M059J (cell line): ENCODE measurements around the gene PCGF5. TPM values are rescaled to one million over a fixed set of nuclear protein-coding genes. Genes with fewer than 3 reads are reported as not detected.
"Not testable (repeated sequence)": the region's sequence is repeated elsewhere in the genome, so short reads cannot be mapped to it uniquely, and the experiment has no call there.

Experiments used
- DNase-seq: peaks from one replicate; pipeline ENCODE4 v3.0.0-alpha.2; 2012; ENCODE audit warnings: low read depth
- total RNA-seq: library from RNA; depleted of rRNA; stranded (reverse); fragments of >200 nt; shearing (Covaris generic); gene quantifications from 2 replicates; pipeline ENCODE4 v1.2.3, GENCODE V29; 2014

PCGF5 gene
- total RNA-seq, 1 experiment from 2014 or later, result 32.7 TPM

DNA sequence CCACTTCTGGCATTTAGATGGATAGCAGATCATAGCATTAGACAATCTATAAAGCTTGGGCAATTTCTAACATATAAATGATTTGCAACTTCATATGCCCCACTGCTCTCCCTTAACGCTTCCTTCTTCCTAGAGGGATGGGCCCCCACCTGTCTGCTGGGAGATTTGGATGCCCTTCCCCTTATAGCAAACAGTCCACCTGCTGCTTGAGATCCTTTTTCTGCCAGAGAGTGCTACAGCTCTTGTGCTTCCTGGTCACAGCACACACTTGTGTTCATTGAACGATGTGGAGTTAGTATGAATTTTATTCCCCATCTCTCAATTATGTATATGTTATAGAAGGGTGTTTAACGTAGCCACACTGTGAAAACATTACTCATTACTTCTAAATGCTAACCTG is 10.4 kb upstream of the PCGF5 start:
- DNase-seq, result no peak

DNA sequence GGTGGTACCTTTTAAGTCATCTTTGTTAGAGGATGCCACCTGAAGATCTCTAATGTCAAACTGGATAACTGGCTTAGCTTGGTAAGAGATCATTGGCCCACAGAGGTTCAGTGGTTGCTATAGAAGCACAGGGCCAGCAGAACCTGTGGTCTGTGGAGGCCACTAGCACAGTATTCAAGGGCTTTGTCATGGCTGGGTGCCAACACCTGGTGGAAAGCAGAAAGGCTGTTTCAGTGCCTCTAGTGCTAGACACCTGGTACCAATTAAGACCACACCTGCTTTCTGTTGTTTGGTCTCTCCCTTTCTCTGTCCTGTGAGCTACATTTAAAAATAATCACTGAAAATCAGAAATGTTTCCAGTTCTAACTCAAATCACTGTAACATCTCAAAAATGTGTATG is 10.0 kb upstream of the PCGF5 start:
- peak; percentile 14 for DNase-seq

DNA sequence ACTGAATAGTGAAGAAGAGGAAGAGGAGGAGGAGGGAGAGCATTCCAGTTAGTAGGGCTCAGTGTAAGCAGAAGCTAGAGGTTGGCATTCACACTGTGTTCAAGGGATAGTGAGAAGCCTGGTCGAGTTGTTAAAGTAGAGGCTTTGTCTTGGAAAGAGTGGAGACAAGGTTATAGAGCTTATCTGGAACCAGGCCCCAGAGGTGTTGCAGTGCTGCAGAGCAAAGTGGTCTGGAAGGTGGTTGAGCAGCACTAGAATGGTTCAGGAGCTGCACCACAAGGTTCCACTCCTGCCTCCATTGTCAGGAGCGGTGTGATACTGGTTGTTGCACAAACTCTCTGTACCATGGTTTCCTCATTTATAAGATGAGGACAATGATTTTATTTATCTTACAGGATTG is 8.8 kb upstream of the PCGF5 start:
- no peak for DNase-seq

DNA sequence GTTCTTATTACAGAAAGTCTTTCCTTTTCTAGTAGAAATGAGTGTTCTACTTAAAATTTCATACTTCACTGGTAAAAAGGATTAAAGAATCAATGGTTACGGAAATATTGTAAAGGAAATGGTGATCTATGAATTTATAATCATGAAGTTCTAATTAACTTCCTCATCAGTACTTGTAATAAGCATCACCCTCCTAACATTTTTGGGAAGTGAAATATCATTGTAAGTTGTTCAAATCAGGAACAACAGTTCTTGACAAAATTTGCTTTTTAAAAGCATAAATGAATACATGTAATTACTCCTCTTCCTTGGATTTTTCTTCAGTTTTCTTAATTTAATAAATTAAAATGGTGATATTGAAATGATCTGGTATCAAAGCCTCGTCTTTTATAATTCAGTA is 5.6 kb upstream of the PCGF5 start:
- no peak for DNase-seq

DNA sequence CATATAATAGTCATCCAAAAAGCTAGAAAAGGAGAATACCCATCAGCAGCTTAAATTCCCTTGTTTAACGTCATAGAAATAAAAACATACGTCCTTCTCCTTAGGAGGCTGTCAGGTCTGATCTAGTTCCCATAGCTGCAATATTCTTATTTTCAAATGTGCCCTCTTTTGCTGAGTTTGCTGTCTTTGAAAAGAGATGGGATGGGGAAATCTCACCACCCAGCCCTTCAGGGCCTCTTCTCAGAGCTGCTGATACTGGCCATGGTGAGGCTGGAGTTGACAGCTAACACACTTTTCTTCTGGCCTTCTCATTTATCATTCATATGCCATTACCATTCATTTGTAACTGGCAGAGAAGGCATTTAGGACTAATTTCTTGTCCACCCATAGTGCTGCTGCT is 5.1 kb upstream of the PCGF5 start:
- DNase-seq, result no peak

DNA sequence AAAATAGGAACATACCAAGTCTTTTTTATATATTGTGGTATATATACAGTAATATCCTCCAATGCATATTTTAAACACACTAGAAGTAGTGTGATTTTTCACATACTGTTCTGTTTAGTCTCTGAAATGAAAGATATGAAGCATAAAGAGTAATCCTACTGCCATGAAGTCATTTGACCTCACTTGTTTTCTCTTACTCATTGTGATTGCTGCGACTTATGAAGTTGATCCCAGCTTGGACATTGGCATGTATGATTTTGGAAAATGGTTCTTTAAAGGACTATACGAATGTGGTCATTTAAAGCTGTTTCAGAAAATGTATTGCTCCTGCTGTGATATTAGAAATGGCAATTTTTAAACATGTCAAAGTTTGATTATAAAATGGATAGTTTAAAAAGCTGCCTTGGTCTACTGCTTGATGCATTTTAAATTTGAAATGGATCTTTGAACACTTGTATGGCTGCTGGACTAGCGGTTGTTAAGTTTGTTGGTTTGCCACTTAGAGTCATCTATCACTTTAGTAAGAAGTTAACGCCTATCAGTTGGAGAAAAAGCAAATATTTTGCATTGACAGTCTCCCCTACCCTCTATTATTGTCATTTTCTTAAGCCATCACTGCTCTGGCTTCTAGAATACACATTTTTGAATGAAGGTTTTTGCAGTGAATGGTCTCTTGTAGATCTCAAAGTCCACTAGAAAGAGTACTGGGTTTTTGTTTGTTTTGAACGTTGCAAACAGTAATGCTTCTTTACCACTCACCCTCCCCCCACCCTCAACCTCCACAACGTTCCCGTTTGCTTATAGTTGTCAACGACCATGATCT is 881 bp upstream of the PCGF5 start:
- DNase-seq, result no peak

DNA sequence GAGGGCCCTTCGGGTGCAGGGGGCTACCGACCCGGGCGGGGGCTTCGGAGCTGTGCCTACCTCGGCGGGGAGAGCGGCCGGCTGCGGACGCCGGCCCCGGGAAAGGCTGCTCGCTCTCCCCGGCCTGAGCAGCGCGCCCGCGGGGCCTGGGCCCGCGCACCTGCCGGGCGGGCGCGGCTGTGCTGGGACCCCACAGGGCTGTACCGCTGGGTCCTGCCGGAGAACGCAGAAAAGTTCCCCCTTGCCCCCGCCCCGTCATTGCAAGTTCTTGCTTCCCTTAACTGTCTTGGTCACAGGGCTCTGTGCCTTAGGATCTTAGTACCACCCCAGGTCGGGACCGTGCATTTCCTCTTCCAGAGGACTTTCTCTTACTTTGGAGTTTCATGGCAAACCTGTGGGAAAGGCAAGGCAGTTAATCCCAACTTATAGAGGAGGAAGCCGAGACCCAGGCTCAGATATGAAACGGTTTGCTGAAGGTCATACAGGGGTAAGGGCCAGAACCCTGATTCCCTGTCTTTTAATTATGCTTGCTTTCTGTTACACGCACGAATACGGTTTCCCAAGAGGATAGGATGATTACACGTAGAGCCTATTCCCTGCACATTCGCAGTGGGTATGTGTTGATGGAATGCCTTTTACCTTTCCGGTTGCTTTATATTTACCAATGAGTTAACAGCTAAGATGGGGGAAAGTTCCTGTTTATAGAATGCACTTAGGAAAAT is 652 bp downstream of the PCGF5 start:
- DNase-seq, result peak; percentile 48

DNA sequence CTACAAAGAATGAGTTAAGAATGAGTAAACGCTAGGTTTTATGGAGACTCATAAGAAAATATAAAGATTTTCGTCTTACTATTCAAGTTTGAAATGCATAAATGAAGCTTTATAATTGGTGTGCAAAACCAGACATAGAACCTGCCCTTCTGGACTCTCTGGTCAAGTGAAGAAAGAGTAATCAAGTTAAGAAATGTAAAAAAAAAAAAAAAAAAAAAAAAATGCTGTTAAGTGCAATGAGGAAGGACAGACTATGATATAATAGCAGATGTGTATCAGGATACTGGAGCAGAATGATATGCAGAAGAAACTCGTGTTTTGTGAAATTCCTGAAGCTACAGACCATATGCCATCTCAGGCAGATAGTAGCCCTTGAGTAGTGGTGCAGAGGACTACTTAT is 5.6 kb downstream of the PCGF5 start:
- no peak for DNase-seq

DNA sequence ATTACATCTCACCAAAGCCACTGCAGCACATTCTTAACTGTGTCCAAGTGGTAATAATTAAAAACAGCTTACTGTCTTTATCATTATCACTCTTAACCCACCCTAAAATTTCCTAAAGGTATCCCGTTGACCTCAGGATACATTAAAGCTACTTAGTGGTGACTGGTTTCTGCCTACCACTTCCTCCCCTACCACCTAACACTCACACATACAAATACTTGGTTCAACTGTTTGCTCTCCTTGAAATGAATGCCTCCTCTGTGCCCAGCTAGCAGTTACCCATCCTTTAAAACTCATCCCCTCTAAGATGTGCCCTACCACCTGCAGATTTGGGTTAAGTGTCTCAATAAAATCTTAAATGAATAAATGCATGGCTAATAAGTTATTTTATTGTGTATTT is 7.1 kb downstream of the PCGF5 start:
- DNase-seq, result no peak

DNA sequence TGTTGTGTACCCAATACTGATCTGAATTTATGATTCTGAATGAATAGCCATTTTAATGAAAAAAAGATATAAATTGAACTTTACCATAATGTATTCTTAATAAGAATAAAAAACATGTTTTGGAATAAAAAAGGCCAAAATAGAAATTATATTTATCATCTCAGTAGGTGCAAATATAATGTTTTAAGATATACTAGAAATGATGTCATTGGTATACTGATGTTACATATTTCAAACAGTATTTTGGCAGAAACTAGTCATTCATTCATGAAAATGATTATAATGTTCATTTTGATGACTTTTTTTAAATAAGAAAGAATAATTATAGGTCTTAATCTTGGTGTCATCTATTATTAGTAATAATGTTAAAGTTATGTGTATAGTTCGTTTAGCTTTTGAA is 9.2 kb downstream of the PCGF5 start:
- DNase-seq, result no peak

DNA sequence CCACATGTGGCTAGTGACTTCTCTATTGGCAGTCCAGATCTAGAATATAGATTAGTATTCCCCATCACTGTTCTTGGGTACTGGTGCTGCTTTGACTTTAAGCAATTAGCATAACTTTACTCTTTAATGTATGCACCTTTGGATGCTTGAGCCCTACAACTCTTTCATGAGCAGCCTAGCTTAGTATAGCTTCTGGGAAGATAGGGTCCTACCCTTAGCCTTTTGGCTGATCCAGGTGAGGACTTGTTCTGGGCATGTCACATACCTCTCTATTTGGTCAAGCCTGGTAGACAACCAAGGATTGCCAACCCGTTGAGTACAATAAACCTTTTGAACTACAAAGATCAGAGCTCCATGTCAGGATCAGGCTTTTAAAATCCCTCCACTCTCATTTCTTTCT is 17.7 kb downstream of the PCGF5 start:
- DNase-seq, result no peak

DNA sequence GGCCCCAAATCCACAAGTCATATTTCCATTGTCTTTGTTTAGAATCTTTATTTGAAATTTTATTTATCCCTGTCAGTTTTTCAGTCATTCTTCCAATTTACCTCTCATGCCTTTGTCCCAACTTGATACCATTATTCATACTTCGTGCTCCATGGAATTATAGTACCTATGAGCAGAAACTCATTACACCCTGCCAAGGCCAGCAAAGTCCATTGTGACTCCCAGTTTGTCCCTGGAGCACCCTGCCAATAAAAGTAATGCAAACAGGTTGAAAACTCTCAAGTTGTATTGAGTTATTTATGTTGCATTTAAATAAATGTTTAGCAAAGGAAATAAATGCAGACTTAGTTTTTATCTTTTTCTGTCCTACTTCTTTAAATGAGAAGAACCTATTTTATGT is 19.3 kb downstream of the PCGF5 start:
- no peak for DNase-seq

DNA sequence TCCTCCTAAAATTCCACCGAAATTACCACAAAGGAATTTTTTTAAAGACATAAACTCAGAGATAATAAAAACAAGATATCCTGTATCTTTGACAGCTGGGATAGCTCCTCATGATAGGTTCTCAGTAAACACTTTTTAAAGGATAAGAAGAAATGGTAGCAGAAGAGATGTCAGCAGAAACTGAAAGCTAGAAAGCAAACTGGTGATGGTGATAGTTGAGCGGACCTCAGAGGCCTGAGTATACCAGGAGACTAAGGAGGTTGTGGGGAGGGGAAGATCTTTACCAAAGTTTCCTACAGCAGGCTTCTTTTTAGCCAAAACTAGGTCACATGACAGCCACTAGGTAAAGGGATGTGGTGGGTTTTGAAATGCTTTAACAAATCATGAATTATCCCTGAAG is 22.5 kb downstream of the PCGF5 start:
- no peak for DNase-seq

DNA sequence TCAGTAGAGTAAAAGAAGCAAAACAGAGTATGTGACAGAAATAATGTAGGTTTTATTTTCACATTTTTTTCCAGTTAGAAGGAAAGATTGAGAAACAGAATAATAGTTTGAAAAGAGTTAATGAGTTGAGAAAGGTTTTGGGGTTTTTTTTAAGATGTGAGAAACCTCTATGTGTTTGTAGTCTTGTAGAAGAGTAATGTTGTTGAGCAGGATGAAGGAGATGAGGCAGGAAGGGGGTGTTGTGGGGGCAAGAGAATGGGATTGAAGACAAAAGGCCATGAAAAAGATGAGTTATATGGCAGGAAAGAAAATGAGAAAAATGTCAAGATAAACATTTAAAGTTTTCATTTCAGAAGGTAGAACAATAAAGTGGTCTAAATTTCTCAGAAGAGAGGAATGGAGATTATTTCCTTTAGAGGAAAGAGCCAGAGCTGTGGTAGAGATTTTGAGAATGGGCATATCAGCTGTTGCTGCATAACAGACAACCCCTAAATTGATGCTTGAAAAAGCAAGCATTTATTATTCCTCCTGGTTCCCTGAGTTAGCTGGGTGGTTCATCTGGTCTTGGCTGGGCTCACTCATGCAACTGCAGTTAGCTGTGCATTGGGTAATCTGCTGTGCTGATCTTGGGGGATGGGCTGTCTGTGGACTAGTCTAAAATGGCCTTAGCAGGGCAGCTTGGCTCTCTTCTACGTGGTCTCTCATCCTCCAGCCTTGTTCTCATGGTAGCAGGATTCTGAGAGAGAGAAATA is 27.1 kb downstream of the PCGF5 start:
- no peak for DNase-seq

DNA sequence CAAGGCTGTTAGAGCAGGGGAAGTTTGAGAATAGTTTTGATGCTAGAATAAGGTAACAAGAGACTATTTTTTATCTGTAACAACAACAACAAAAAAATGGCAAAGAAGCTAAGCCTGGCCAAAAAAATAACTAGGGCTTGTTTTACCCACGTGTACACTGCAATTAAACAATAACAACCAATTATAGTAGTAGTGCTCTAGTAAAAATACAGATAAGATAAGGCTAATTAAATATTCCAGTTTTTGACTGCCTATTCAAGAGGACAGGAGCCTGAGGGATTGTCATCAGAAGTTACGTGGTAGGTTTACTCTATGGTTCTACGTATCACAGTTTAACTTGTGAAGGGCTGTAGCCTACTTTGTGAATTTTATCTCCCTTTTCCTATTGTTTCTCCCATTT is 29.2 kb downstream of the PCGF5 start:
- no peak for DNase-seq

DNA sequence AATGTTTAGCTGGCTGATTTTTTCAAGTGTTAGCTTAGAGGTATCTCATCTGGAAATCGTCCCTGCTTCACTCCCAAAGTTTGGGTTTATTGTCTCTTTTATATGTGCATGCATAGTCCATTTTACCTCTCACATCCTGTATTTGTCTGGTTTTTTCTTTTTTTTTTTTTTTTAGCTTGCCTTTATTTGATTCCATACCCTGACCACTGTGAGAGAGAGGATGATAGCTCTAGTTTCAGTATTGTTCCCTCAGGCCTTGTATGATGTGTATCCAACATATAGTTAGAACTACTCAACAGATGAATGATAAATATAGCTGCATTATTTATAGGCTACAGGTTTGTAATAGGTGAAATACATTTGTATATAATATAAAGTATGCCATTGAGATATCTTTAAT is 29.9 kb downstream of the PCGF5 start:
- no peak for DNase-seq

DNA sequence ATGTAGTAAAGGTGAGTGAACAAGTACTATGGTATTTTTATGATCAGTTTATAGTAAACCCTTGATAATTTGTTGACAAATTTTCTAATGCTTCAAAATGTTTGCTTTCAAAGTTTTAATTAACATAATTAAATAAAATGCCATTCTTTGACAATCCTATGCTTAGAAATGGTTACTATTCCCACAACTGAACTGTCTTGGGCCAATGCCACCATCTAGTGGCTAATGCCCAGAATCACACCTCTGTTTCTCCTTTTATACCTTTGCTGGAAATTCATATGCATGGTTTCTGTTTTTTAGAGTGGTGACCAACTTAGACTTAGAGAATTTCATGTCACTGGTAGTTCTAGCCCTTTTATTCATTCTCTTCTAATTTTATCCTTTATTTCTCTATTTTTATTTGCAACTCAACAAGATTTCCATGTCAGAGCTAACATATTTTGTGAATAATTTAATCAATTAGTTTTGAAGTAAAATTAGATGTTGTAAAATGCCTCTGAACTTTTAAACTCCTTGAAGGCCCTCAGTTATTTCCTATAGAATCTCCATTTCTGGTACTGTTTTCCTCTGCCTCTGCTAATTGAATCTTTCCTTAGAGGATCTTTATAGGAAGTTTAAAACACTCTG is 31.1 kb downstream of the PCGF5 start:
- DNase-seq, result peak; percentile 61

DNA sequence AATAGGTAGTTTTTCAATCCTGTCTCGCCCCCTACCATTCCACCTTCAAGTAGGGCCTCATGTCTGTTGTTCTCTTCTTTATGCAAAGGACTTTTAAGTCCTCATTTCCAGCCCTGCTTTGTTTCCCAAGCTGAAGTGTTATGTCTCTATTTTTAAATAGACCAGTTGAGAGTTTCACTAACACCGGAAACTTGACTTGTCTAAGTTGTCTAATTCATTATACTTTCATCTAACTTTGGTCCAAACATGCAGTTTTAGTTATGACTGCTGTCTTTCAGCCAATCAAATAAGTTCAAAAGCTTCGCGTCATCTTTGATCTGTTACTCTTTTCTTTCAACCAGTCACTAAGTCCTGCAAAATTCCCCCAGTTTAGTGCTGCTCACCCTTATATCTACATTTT is 32.8 kb downstream of the PCGF5 start:
- no peak for DNase-seq

DNA sequence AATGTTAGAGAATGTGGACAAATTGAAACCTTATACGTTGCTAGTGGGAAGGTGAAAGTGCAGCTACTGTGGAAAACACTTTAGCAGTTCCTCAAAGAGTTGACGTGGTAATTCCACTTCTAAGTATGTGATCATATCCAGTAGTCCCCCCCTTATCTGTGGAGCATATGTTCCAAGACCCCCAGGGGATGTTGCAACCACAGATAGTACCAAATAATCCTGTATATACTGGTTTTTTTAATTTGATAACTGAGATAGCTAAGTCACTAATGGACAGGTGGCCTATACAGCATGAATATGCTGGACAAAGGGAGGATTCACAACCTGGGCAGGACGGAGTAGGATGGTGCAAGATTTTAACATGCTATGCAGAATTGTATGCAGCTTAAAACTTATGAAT is 36.8 kb downstream of the PCGF5 start:
- DNase-seq, result no peak

DNA sequence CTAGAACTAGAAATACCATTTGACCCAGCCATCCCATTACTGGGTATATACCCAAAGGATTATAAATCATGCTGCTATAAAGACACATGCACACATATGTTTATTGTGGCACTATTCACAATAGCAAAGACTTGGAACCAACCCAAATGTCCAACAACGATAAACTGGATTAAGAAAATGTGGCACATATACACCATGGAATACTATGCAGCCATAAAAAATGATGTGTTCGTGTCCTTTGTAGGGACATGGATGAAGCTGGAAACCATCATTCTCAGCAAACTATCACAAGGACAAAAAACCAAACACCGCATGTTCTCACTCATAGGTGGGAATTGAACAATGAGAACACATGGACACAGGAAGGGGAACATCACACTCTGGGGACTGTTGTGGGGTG is 40.0 kb downstream of the PCGF5 start:
- not testable (repeated sequence) for DNase-seq

DNA sequence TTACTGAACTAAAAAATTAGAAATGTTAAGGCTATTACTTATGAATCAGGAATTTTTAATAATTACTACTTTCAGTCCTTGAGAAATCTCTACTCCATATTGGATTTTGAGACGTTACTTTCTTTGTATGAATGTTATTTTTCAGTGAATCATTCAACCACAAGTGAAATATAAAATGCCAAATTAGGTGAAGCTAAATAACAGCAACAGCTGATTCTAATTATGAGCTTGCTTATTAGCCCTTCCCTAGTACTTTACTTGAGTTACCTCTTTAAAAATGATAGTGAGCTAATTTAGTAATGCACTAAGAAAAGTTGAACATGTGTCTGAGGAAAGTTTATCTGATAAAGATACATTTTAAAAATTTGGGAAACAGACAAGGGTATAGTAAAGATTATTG is 51.4 kb downstream of the PCGF5 start:
- no peak for DNase-seq

DNA sequence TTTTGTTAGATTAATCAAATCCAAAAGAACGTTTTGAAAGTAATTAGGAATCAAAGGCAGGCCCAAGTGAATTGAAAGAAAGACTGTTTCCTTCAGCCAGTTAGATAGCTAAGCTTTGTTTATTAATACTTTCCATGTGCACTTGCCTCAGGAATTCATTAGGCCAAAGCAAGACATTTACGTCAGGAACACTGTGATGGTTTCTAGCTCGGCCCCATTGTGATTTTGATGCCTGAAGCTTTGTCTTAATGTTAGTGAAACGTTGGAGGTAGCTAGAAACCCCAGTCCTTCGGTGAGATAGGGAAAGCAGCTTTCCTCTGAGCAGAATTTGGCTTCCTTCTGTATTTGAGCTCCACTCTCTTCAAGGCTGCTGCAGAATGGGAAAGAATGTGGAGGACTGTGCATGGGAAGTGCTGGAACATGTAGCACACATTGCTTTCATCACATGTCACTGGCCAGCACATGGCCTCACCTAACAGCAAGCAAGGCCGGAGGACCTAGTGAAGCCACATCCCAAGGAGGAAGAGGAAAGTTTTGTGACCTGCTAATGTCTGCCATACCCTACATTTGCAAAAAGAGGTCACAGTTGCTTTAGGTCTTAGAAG is 64.1 kb downstream of the PCGF5 start:
- no peak for DNase-seq
